Pancreas (tissue), 10 donors: ENCODE data around the gene DNAAF5. TPM values are rescaled to one million over a fixed set of nuclear protein-coding genes. Genes with fewer than 3 reads are reported as not detected.
A peak's percentile ranks its signal among the peaks of the same experiment; 100 is the strongest.

ENCODE experiments used
- ATAC-seq, 4 donors: fragments of 200-7000 bp; cut with Tn5 transposase; one replicate each; pipeline versions ENCODE4 v1.8.0 to v1.9.1; 2020; ENCODE audit warnings: mild to moderate bottlenecking in 4 of 4, moderate library complexity in 4 of 4
- DNase-seq, 6 donors: peaks; one replicate each; pipeline ENCODE4 v3.0.0-alpha.2; 2020
- FAIRE-seq: peaks from 2 replicates; lab custom pipeline; 2012; peaks lifted over from hg19 to GRCh38; lab: Jason Lieb, UNC
- H3K27ac ChIP-seq, 4 donors: fragments of 200-600 bp; sonication (generic); 1 replicate in 3 of 4; 2 replicates in 1 of 4; pipeline versions ENCODE4 v1.5.0 to v1.8.0; 2020
- H3K27me3 ChIP-seq, 4 donors: fragments of 200-600 bp; one replicate each; pipeline ENCODE4 v1.8.0; 2021
- H3K36me3 ChIP-seq, 3 donors: fragments of 200-600 bp; sonication (generic) in 1 of 3; one replicate each; pipeline versions ENCODE4 v1.5.0 to v1.8.0; 2020 to 2021
- H3K4me1 ChIP-seq, 3 donors: fragments of 200-600 bp; one replicate each; pipeline ENCODE4 v1.8.0; 2021
- H3K4me3 ChIP-seq, 4 donors: fragments of 200-600 bp; sonication (generic) in 2 of 4; one replicate each; pipeline versions ENCODE4 v1.5.0 to v1.8.0; 2020 to 2021
- H3K9me3 ChIP-seq, 4 donors: fragments of 200-600 bp; one replicate each; pipeline ENCODE4 v1.8.0; 2021
- WGBS, 2 donors: extraction: QIAGEN DNeasy Blood & Tissue Kit; methylation state at CpG; one replicate each; pipeline ENCODE4 v1.1.7; 2013; 5-methylcytosine and 5-hydroxymethylcytosine counted together
- intact Hi-C, 3 donors: fragments of 100-400 bp; cut with DNase I; formaldehyde crosslinking; loops; one replicate each; pipeline versions ENCODE4 v1.11.1 to v1.14.2; 2022
- polyA plus RNA-seq, 2 donors: library from polyadenylated mRNA; stranded (reverse); fragments of 200-250 nt; gene quantifications; one replicate each; pipeline ENCODE4 v1.2.3, GENCODE V29; 2013
- total RNA-seq, 6 donors: library from RNA; stranded (reverse); fragmentation: NEBNext Ultra II Directional in 4 of 6; extraction: Animal tissue kit (Norgen Biotek cat#: 25700) in 4 of 6; gene quantifications; one replicate each; pipeline versions ENCODE4 v1.2.1 to v1.2.4, GENCODE V29; 2021 to 2023
- TF ChIP-seq, protein P1 (sequence below), 4 donors: fragments of 200-600 bp; sonication (generic) in 3 of 4; IDR thresholded peaks; one replicate each; pipeline versions ENCODE4 v1.5.0 to v1.8.0; 2021; ENCODE audit warnings: antibody characterized with exemption in 4 of 4
- donor health status: healthy with polysubstance abuse.
- donor health status: DM: no; HTN: no; CAD: no; lungs with moderate emphysema.
- donor health status: DM: no; HTN: no; CAD: no.
- donor health status: control.
- donor health status: control.
- donor health status: Bipolar disorder and iron deficiency.
- donor health status: DM: yes; HTN: yes; CAD: no.
- donor health status: DM: no; HTN: no; CAD: no.
- donor health status: DM: no; HTN: no; CAD: no.
- donor health status: DM: yes; HTN: yes; CAD: no.

DNAAF5 gene
- total and polyA plus RNA-seq, 8 donors = 7.7 to 16.6 (median 11.8) TPM

DNA sequence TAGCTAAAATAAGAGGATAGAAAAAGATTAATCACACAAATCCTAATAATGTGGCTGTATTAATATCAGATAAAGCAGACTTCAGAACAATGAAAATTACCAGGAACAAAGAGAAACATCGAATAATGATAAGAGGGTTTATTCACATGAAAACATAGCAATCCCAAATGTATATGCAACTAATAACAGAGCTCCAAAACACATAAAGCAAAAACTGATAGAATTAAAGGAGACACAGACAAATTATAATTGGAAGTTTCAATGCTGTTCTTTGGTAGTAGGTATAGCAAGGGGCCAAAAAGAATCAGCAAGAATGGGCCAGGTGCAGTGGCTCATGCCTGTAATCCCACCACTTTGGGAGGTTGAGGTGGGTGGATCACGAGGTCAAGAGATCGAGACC lies 23.4 kb upstream of the DNAAF5 start:
- Histone ChIP-seq H3K9me3 (no peaks in the 10 kb centered on the region), H3K27ac (no peak overlapping the region), H3K27me3 (no peaks in the 10 kb centered on the region), H3K4me3 (no peak overlapping the region), H3K4me1 (peaks cover 0 to 6% (median 0%) of the 10 kb centered on the region in 3 donors), H3K36me3 (no peaks in the 10 kb centered on the region)
- DNase-seq (no peak), FAIRE-seq (no peak), ATAC-seq (no peak)
- TF ChIP-seq, protein P1, sequence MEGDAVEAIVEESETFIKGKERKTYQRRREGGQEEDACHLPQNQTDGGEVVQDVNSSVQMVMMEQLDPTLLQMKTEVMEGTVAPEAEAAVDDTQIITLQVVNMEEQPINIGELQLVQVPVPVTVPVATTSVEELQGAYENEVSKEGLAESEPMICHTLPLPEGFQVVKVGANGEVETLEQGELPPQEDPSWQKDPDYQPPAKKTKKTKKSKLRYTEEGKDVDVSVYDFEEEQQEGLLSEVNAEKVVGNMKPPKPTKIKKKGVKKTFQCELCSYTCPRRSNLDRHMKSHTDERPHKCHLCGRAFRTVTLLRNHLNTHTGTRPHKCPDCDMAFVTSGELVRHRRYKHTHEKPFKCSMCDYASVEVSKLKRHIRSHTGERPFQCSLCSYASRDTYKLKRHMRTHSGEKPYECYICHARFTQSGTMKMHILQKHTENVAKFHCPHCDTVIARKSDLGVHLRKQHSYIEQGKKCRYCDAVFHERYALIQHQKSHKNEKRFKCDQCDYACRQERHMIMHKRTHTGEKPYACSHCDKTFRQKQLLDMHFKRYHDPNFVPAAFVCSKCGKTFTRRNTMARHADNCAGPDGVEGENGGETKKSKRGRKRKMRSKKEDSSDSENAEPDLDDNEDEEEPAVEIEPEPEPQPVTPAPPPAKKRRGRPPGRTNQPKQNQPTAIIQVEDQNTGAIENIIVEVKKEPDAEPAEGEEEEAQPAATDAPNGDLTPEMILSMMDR (IDR thresholded peaks at IDR 0.05) = no peak
- WGBS, 2 donors = 94 to 99% methylated on average over 3 of the region's 3 CpGs
- intact Hi-C loops = no loop called here

GRCh38 chr7:706721-707120 lies 19.8 kb upstream of the DNAAF5 start:
- Histone ChIP-seq H3K27me3 (no peaks in the 10 kb centered on the region), H3K4me1 (peaks cover 0 to 6% (median 0%) of the 10 kb centered on the region in 3 donors), H3K9me3 (no peaks in the 10 kb centered on the region), H3K4me3 (no peak overlapping the region), H3K36me3 (no peaks in the 10 kb centered on the region), H3K27ac (no peak overlapping the region)
- intact Hi-C loops = no loop called here
- FAIRE-seq (no peak), DNase-seq (peak in 1 of 6 donors; percentile 19), ATAC-seq (no peak)
- WGBS, 2 donors = 90 to 92% methylated on average over 7 of the region's 7 CpGs
- TF ChIP-seq, protein P1 (IDR thresholded peaks at IDR 0.05) = no peak

DNA sequence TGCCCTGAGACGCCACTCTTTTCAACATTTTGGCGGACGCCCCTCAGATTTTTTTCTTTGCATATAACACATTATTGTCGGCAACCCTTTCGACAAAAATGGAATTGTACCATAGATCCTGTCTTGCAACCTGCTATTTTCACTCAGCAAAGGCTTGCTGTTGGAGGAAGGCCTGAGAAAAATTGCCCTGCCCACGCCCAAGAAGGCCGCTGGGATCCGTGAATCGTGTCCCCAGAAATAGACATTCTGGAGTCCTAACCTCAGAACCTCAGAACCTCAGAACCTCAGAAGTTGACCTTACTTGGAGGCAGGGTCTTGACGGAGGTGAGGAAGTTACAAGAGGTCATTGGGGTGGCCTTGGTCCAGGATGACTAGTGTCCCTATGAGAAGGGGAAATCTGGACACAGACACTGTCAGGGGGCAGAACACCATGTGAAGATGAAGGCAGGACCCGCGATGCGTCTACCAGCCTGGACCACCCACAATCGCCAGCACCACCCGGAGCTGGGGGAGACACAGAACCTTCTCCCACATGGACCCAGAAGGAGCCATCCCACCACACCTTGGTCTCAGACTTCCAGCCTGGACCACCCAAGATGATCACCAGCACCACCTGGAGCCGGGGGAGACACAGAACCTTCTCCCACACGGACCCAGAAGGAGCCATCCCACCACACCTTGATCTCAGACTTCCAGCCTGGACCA lies 19.1 kb upstream of the DNAAF5 start:
- H3K4me3 ChIP-seq = no peak overlapping the region
- intact Hi-C loops = no loop called here

DNA sequence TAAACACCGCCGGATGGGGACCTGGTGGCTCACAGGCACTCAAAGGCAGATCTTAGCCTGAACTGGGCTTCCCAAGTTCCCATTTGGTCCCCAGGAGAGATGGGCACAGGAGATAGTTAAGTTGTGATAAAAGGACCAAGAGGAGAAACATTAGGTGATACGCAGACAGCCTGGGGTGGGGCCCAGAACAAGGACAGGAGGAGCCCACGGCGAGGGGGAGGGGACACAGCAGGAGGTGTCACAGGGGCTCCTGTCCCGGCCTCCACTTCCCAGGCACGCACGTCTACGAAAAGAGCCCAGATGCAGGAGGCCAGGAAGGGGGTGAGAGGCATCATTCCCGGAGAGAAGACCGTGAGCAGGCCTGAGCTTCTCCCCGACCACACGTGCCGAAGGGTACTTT lies 16.3 kb upstream of the DNAAF5 start:
- TF ChIP-seq, protein P1 (IDR thresholded peaks at IDR 0.05) = no peak
- Histone ChIP-seq H3K4me1 (peaks cover 0 to 2% (median 0%) of the 10 kb centered on the region in 3 donors), H3K27me3 (no peaks in the 10 kb centered on the region), H3K4me3 (no peak overlapping the region), H3K27ac (no peak overlapping the region), H3K36me3 (no peaks in the 10 kb centered on the region), H3K9me3 (no peaks in the 10 kb centered on the region)
- intact Hi-C loops = no loop called here
- peak in 1 of 6 donors; percentile 31 for DNase-seq
- WGBS, 2 donors = 92 to 94% methylated on average over 14 of the region's 14 CpGs
- FAIRE-seq = no peak
- no peak for ATAC-seq

More for the DNA sequence above, 19.1 kb upstream of the DNAAF5 start:
- ATAC-seq = no peak
- TF ChIP-seq, protein P1 (IDR thresholded peaks at IDR 0.05) = no peak
- peak in 1 of 6 donors; percentile 27 for DNase-seq
- 91 to 94% methylated on average over 17 of the region's 17 CpGs for WGBS, 2 donors
- no peak for FAIRE-seq
- H3K4me1 ChIP-seq = peaks cover 0 to 6% (median 0%) of the 10 kb centered on the region in 3 donors
- H3K27me3 ChIP-seq = no peaks in the 10 kb centered on the region
- no peaks in the 10 kb centered on the region for H3K9me3 ChIP-seq
- H3K27ac ChIP-seq = no peak overlapping the region
- H3K36me3 ChIP-seq = no peaks in the 10 kb centered on the region
